Tibial nerve (tissue), 4 donors: ENCODE measurements around the gene WSCD2.

ENCODE experiments used
- EP300 ChIP-seq, 2 donors: sonication (generic); formaldehyde crosslinking; IDR thresholded peaks; one replicate each; pipeline ENCODE4 v1.6.1; 2017; ENCODE audit warnings: antibody characterized with exemption in 2 of 2, mild to moderate bottlenecking in 1 of 2
- POLR2A ChIP-seq, 2 donors: fragments of 450-650 bp; IDR thresholded peaks; one replicate each; pipeline ENCODE4 v1.6.1; 2017; ENCODE audit warnings: antibody characterized with exemption in 2 of 2, mild to moderate bottlenecking in 2 of 2, moderate library complexity in 2 of 2
- TF ChIP-seq, protein P1 (sequence below), 5 experiments: fragments of 200-600 bp in 3 of 5; fragments of 450-650 bp in 2 of 5; sonication (generic) in 3 of 5; IDR thresholded peaks; one replicate each; pipeline ENCODE4 v1.5.1; 2016 to 2019; ENCODE audit warnings: antibody characterized with exemption in 5 of 5, mild to moderate bottlenecking in 3 of 5, moderate library complexity in 2 of 5

DNA sequence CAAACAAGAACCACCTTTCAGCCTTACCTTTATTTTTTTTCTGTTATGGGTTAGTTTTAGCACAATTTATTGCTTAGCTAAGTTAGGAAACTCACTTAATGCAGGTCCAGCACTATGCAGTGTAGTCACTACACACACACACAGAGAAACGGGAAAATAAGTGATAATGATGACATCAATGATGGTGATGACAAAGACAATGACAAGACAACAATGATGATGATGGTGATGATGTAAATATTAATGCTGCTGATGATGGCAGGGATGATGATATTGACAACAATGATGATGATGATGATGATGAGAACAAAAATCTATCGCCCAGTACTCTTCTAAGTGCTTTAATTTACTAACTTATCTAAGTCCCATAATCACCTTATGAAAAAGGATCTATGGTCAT lies 41.1 kb downstream of the WSCD2 start:
- TF ChIP-seq, protein P1, sequence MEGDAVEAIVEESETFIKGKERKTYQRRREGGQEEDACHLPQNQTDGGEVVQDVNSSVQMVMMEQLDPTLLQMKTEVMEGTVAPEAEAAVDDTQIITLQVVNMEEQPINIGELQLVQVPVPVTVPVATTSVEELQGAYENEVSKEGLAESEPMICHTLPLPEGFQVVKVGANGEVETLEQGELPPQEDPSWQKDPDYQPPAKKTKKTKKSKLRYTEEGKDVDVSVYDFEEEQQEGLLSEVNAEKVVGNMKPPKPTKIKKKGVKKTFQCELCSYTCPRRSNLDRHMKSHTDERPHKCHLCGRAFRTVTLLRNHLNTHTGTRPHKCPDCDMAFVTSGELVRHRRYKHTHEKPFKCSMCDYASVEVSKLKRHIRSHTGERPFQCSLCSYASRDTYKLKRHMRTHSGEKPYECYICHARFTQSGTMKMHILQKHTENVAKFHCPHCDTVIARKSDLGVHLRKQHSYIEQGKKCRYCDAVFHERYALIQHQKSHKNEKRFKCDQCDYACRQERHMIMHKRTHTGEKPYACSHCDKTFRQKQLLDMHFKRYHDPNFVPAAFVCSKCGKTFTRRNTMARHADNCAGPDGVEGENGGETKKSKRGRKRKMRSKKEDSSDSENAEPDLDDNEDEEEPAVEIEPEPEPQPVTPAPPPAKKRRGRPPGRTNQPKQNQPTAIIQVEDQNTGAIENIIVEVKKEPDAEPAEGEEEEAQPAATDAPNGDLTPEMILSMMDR (IDR thresholded peaks at IDR 0.05) = no peak
- TF ChIP-seq POLR2A (IDR thresholded peaks at IDR 0.05) (no peak), EP300 (IDR thresholded peaks at IDR 0.05) (no peak)
